ENCODE results near the gene SLCO3A1.

DNA sequence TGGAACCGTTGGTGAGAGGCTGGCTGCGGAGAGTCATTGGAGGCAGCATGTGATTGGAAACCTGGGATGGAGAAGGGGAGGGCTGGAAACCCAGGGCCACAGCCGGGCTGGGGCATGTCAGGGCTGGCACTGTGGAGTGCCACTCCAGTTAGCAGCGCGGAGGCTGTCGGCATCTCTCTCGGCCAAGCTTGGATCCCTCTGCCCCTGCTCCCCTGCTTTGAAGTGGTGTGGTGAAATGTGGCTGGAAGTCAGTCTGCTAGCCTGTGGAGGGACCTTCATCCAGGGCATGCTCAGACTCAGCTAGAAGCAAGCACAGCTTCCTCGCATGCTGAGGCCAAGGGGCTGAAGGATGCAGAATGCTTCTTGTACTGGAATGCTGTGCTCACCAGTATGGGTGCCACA, 13.5 kb downstream of the SLCO3A1 start:
- TF ChIP-seq CTCF (IDR thresholded peaks at IDR 0.05; ENCODE audit: borderline replicate concordance, extremely low read depth, low read length, poor library complexity, severe bottlenecking): no peak
- no peak for TF ChIP-seq EZH2 (IDR thresholded peaks at IDR 0.05; ENCODE audit: borderline replicate concordance, low read depth, low read length, severe bottlenecking)
